Activated T-cell treated with anti-CD3 and anti-CD28 coated beads, Interleukin-2, amount 50 U/mL, for 24 hours (primary cell): ENCODE measurements around the gene LTBP4.
"Not testable (repeated sequence)": the region's sequence is repeated elsewhere in the genome, so short reads cannot be mapped to it uniquely, and the experiment has no call there.

Source experiments
- DNase-seq: peaks from one replicate; pipeline ENCODE4 v3.0.0-alpha.2; 2020
- H3K27ac Mint-ChIP-seq: 2 replicates; pipeline ENCODE4 v1.8.0; 2020; ENCODE audit warnings: mild to moderate bottlenecking, mixed read lengths
- H3K27me3 Mint-ChIP-seq: 2 replicates; pipeline ENCODE4 v1.8.0; 2020; ENCODE audit warnings: mixed read lengths
- H3K36me3 Mint-ChIP-seq: 2 replicates; pipeline ENCODE4 v1.8.0; 2020; ENCODE audit warnings: low read depth, mixed read lengths
- H3K4me1 Mint-ChIP-seq: 2 replicates; pipeline ENCODE4 v1.8.0; 2020; ENCODE audit warnings: low read depth, mixed read lengths
- H3K4me3 Mint-ChIP-seq: 2 replicates; pipeline ENCODE4 v1.8.0; 2020; ENCODE audit warnings: mild to moderate bottlenecking, moderate library complexity, mixed read lengths
- H3K9me3 Mint-ChIP-seq: 2 replicates; pipeline ENCODE4 v1.8.0; 2020; ENCODE audit warnings: mixed read lengths

LTBP4 gene

GRCh38 chr19:40640744-40641143 is 39.6 kb downstream of the LTBP4 start:
- no peaks in the 10 kb centered on the region for H3K36me3 Mint-ChIP-seq
- H3K27me3 Mint-ChIP-seq, result peaks cover 2% of the 10 kb centered on the region
- H3K9me3 Mint-ChIP-seq, result no peaks in the 10 kb centered on the region
- peaks cover 12% of the 10 kb centered on the region for H3K4me1 Mint-ChIP-seq
- DNase-seq, result no peak
- no peak overlapping the region for H3K4me3 Mint-ChIP-seq
- peak overlapping the region; percentile 11 for H3K27ac Mint-ChIP-seq

- Mint-ChIP-seq H3K9me3 (no peaks in the 10 kb centered on the region), H3K4me3 (no peak overlapping the region), H3K27me3 (peaks cover 7% of the 10 kb centered on the region), H3K36me3 (no peaks in the 10 kb centered on the region), H3K27ac (no peak overlapping the region), H3K4me1 (peaks cover 12% of the 10 kb centered on the region)
- no peak for DNase-seq
Measured at GRCh38 chr19:40641281-40641680, 40.1 kb downstream of the LTBP4 start.

GRCh38 chr19:40642051-40642706 is 41.0 kb downstream of the LTBP4 start:
- no peaks in the 10 kb centered on the region for H3K36me3 Mint-ChIP-seq
- H3K4me1 Mint-ChIP-seq, result peaks cover 12% of the 10 kb centered on the region
- DNase-seq, result no peak
- no peak overlapping the region for H3K27ac Mint-ChIP-seq
- H3K4me3 Mint-ChIP-seq, result no peak overlapping the region
- H3K9me3 Mint-ChIP-seq, result no peaks in the 10 kb centered on the region
- peaks cover 7% of the 10 kb centered on the region for H3K27me3 Mint-ChIP-seq

- H3K27ac Mint-ChIP-seq, result no peak overlapping the region
Measured at GRCh38 chr19:40642757-40643305, 41.7 kb downstream of the LTBP4 start.

GRCh38 chr19:40646743-40647254 is 45.6 kb downstream of the LTBP4 start:
- H3K36me3 Mint-ChIP-seq, result no peaks in the 10 kb centered on the region
- no peak overlapping the region for H3K27ac Mint-ChIP-seq
- no peak overlapping the region for H3K4me3 Mint-ChIP-seq
- no peak for DNase-seq
- peaks cover 7% of the 10 kb centered on the region for H3K27me3 Mint-ChIP-seq
- H3K9me3 Mint-ChIP-seq, result no peaks in the 10 kb centered on the region
- H3K4me1 Mint-ChIP-seq, result no peaks in the 10 kb centered on the region

More at GRCh38 chr19:40642757-40643305, 41.7 kb downstream of the LTBP4 start:
- no peak for DNase-seq
- H3K36me3 Mint-ChIP-seq, result no peaks in the 10 kb centered on the region
- H3K27me3 Mint-ChIP-seq, result peaks cover 7% of the 10 kb centered on the region
- peaks cover 12% of the 10 kb centered on the region for H3K4me1 Mint-ChIP-seq
- no peaks in the 10 kb centered on the region for H3K9me3 Mint-ChIP-seq
- no peak overlapping the region for H3K4me3 Mint-ChIP-seq

GRCh38 chr19:40649903-40650675 is 48.9 kb downstream of the LTBP4 start:
- not testable (repeated sequence) for H3K27me3 Mint-ChIP-seq, H3K9me3 Mint-ChIP-seq, H3K27ac Mint-ChIP-seq, DNase-seq, H3K4me1 Mint-ChIP-seq, H3K36me3 Mint-ChIP-seq, H3K4me3 Mint-ChIP-seq

- no peak for DNase-seq
- no peaks in the 10 kb centered on the region for H3K9me3 Mint-ChIP-seq
- no peak overlapping the region for H3K27ac Mint-ChIP-seq
- no peaks in the 10 kb centered on the region for H3K4me1 Mint-ChIP-seq
- H3K4me3 Mint-ChIP-seq, result no peak overlapping the region
- no peaks in the 10 kb centered on the region for H3K36me3 Mint-ChIP-seq
- H3K27me3 Mint-ChIP-seq, result peaks cover 5% of the 10 kb centered on the region
Measured at GRCh38 chr19:40650749-40651305, 49.7 kb downstream of the LTBP4 start.

GRCh38 chr19:40652303-40652702 is 51.1 kb downstream of the LTBP4 start:
- not testable (repeated sequence) for H3K27ac Mint-ChIP-seq, H3K36me3 Mint-ChIP-seq, H3K9me3 Mint-ChIP-seq, H3K4me3 Mint-ChIP-seq, DNase-seq, H3K27me3 Mint-ChIP-seq, H3K4me1 Mint-ChIP-seq

GRCh38 chr19:40655684-40656083 is 54.5 kb downstream of the LTBP4 start:
- not testable (repeated sequence) for H3K36me3 Mint-ChIP-seq, H3K27ac Mint-ChIP-seq

GRCh38 chr19:40658031-40658430 is 56.9 kb downstream of the LTBP4 start:
- no peak overlapping the region for H3K4me3 Mint-ChIP-seq
- H3K9me3 Mint-ChIP-seq, result no peaks in the 10 kb centered on the region
- no peaks in the 10 kb centered on the region for H3K36me3 Mint-ChIP-seq
- peaks cover 13% of the 10 kb centered on the region for H3K4me1 Mint-ChIP-seq
- no peak for DNase-seq
- no peaks in the 10 kb centered on the region for H3K27me3 Mint-ChIP-seq
- H3K27ac Mint-ChIP-seq, result no peak overlapping the region

More at GRCh38 chr19:40655684-40656083, 54.5 kb downstream of the LTBP4 start:
- H3K9me3 Mint-ChIP-seq, DNase-seq, H3K4me3 Mint-ChIP-seq, H3K4me1 Mint-ChIP-seq, H3K27me3 Mint-ChIP-seq: not testable (repeated sequence)

- H3K36me3 Mint-ChIP-seq, result no peaks in the 10 kb centered on the region
- DNase-seq, result no peak
- H3K9me3 Mint-ChIP-seq, result no peaks in the 10 kb centered on the region
- no peak overlapping the region for H3K27ac Mint-ChIP-seq
- peaks cover 23% of the 10 kb centered on the region for H3K4me1 Mint-ChIP-seq
- H3K27me3 Mint-ChIP-seq, result no peaks in the 10 kb centered on the region
- H3K4me3 Mint-ChIP-seq, result no peak overlapping the region
Measured at GRCh38 chr19:40659116-40659515, 57.9 kb downstream of the LTBP4 start.

- no peak overlapping the region for H3K27ac Mint-ChIP-seq
Measured at GRCh38 chr19:40659566-40659965, 58.4 kb downstream of the LTBP4 start.

GRCh38 chr19:40661616-40662015 is 60.4 kb downstream of the LTBP4 start:
- no peaks in the 10 kb centered on the region for H3K9me3 Mint-ChIP-seq
- no peaks in the 10 kb centered on the region for H3K27me3 Mint-ChIP-seq
- no peak overlapping the region for H3K27ac Mint-ChIP-seq
- no peak overlapping the region for H3K4me3 Mint-ChIP-seq
- peaks cover 30% of the 10 kb centered on the region for H3K4me1 Mint-ChIP-seq
- no peak for DNase-seq
- peaks cover 2% of the 10 kb centered on the region for H3K36me3 Mint-ChIP-seq

More at GRCh38 chr19:40659566-40659965, 58.4 kb downstream of the LTBP4 start:
- no peaks in the 10 kb centered on the region for H3K9me3 Mint-ChIP-seq
- H3K4me3 Mint-ChIP-seq, result no peak overlapping the region
- no peaks in the 10 kb centered on the region for H3K36me3 Mint-ChIP-seq
- H3K4me1 Mint-ChIP-seq, result peaks cover 23% of the 10 kb centered on the region
- H3K27me3 Mint-ChIP-seq, result no peaks in the 10 kb centered on the region
- no peak for DNase-seq

- Mint-ChIP-seq H3K27ac (peak overlapping the region; percentile 92), H3K9me3 (no peaks in the 10 kb centered on the region), H3K4me3 (peak overlapping the region; percentile 74), H3K27me3 (no peaks in the 10 kb centered on the region), H3K4me1 (peaks cover 32% of the 10 kb centered on the region), H3K36me3 (peaks cover 13% of the 10 kb centered on the region)
- DNase-seq, result peak; percentile 97
Measured at GRCh38 chr19:40662925-40663694, 61.9 kb downstream of the LTBP4 start.
